ENCODE data around the gene HMGB1. TPM values are rescaled to one million over a fixed set of nuclear protein-coding genes. Genes with fewer than 3 reads are reported as not detected.

The HMGB1 gene
- total RNA-seq, 1 experiment from 2014 or later: 567 TPM

DNA sequence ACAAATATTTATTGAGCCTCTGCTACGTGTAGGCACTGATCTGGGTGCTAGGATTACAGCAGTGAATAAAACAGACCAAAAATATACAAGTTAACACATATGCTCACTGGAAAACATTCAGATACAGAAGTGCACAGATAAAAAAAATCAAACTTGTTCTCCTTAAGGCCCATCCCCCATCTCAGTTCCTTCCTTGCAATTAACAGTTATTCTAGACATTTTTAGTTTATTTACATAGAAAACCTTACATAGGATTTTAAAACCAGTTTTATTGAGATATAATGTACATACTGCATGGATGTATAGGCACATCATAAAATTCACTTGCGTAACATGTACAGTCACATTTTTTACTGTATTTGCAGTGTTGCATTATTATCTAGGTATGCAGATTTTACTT is 36.5 kb upstream of the HMGB1 start:
- no peaks in the 10 kb centered on the region for H3K36me3 ChIP-seq (ENCODE audit: low read depth, low read length)
- no TSS peak for BruUV-seq (replicated peaks)
- H3K9me2 ChIP-seq (replicated peaks; ENCODE audit: low read length): no peaks in the 10 kb centered on the region
- H4K20me1 ChIP-seq (ENCODE audit: low read length): no peaks in the 10 kb centered on the region
- CTCF ChIA-PET: no interaction called here
- no peaks in the 10 kb centered on the region for H3F3A ChIP-seq (ENCODE audit: low read length, unreplicated experiment)
- no peak overlapping the region for H2AFZ ChIP-seq (ENCODE audit: low read length)
- H3K9me3 ChIP-seq (ENCODE audit: low read length): no peaks in the 10 kb centered on the region
- H3K4me1 ChIP-seq (ENCODE audit: insufficient read depth, low read length): no peaks in the 10 kb centered on the region
- no peaks in the 10 kb centered on the region for H3K27me3 ChIP-seq (ENCODE audit: low read length)
- no peak overlapping the region for H3K4me2 ChIP-seq (ENCODE audit: low read length)
- no peak for ATAC-seq
- no peak for TF ChIP-seq EZH2 (IDR thresholded peaks at IDR 0.05; ENCODE audit: low read length, unreplicated experiment)
- TF ChIP-seq, protein P1, sequence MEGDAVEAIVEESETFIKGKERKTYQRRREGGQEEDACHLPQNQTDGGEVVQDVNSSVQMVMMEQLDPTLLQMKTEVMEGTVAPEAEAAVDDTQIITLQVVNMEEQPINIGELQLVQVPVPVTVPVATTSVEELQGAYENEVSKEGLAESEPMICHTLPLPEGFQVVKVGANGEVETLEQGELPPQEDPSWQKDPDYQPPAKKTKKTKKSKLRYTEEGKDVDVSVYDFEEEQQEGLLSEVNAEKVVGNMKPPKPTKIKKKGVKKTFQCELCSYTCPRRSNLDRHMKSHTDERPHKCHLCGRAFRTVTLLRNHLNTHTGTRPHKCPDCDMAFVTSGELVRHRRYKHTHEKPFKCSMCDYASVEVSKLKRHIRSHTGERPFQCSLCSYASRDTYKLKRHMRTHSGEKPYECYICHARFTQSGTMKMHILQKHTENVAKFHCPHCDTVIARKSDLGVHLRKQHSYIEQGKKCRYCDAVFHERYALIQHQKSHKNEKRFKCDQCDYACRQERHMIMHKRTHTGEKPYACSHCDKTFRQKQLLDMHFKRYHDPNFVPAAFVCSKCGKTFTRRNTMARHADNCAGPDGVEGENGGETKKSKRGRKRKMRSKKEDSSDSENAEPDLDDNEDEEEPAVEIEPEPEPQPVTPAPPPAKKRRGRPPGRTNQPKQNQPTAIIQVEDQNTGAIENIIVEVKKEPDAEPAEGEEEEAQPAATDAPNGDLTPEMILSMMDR (conservative IDR thresholded peaks at IDR 0.05; ENCODE audit: low read depth, low read length): no peak
- TF ChIP-seq EZH2phosphoT487 (IDR thresholded peaks at IDR 0.05; ENCODE audit: borderline replicate concordance, low read length): no peak
- H3K4me3 ChIP-seq (ENCODE audit: low read length): no peak overlapping the region
- DNase-seq: no peak
- POLR2A ChIA-PET (ENCODE audit: unreplicated experiment): no interaction called here
- no peak overlapping the region for H3K9ac ChIP-seq (ENCODE audit: low read length)
- no peaks in the 10 kb centered on the region for H3K79me2 ChIP-seq (ENCODE audit: low read length)
- intact Hi-C loops (cut with micrococcal nuclease): no loop called here
- no peak overlapping the region for H3K27ac ChIP-seq (ENCODE audit: low read length)

DNA sequence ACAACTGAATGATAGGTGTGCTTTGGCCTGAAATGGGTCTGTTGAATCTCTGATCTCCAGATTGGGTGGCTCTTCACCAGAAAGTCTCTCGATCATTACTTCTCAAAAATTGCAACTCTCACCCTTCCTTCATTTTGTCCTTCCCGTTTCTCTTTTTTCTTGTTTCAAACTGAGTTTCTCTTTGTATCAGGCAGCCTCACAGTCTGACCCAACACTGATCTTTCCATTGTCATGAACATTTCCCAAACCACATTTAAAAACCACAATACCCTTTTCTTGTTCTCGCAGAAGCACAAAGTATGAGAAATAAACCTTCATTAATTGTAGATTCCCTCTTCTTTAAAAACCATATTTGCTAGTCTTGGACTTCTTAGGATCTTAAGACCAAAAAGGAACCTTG is 33.6 kb upstream of the HMGB1 start:
- Histone ChIP-seq H3K9me2 (replicated peaks; ENCODE audit: low read length) (no peaks in the 10 kb centered on the region), H3K9me3 (ENCODE audit: low read length) (no peaks in the 10 kb centered on the region), H3K36me3 (ENCODE audit: low read depth, low read length) (no peaks in the 10 kb centered on the region), H3K9ac (ENCODE audit: low read length) (no peak overlapping the region), H3K4me1 (ENCODE audit: insufficient read depth, low read length) (no peaks in the 10 kb centered on the region), H3K79me2 (ENCODE audit: low read length) (no peaks in the 10 kb centered on the region), H2AFZ (ENCODE audit: low read length) (no peak overlapping the region), H3K4me2 (ENCODE audit: low read length) (no peak overlapping the region), H3K4me3 (ENCODE audit: low read length) (no peak overlapping the region), H4K20me1 (ENCODE audit: low read length) (no peaks in the 10 kb centered on the region), H3F3A (ENCODE audit: low read length, unreplicated experiment) (no peaks in the 10 kb centered on the region), H3K27me3 (ENCODE audit: low read length) (no peaks in the 10 kb centered on the region), H3K27ac (ENCODE audit: low read length) (no peak overlapping the region)
- POLR2A ChIA-PET (ENCODE audit: unreplicated experiment): no interaction called here
- CTCF ChIA-PET: no interaction called here
- DNase-seq (no peak), ATAC-seq (no peak)
- BruUV-seq (replicated peaks): no TSS peak
- intact Hi-C loops (cut with micrococcal nuclease): no loop called here
- TF ChIP-seq EZH2phosphoT487 (IDR thresholded peaks at IDR 0.05; ENCODE audit: borderline replicate concordance, low read length) (no peak), EZH2 (IDR thresholded peaks at IDR 0.05; ENCODE audit: low read length, unreplicated experiment) (no peak)
- TF ChIP-seq, protein P1 (conservative IDR thresholded peaks at IDR 0.05; ENCODE audit: low read depth, low read length): no peak

GRCh38 chr13:30496147-30496546 is 30.4 kb upstream of the HMGB1 start:
- DNase-seq (no peak), ATAC-seq (no peak)
- H3K4me2 ChIP-seq (ENCODE audit: low read length): no peak overlapping the region
- no peaks in the 10 kb centered on the region for H3K9me2 ChIP-seq (replicated peaks; ENCODE audit: low read length)
- H3K4me3 ChIP-seq (ENCODE audit: low read length): no peak overlapping the region
- H3K9me3 ChIP-seq (ENCODE audit: low read length): no peaks in the 10 kb centered on the region
- no peaks in the 10 kb centered on the region for H3K4me1 ChIP-seq (ENCODE audit: insufficient read depth, low read length)
- intact Hi-C loops (cut with micrococcal nuclease): no loop called here
- H3K9ac ChIP-seq (ENCODE audit: low read length): no peak overlapping the region
- H2AFZ ChIP-seq (ENCODE audit: low read length): no peak overlapping the region
- no peaks in the 10 kb centered on the region for H3K36me3 ChIP-seq (ENCODE audit: low read depth, low read length)
- no peak overlapping the region for H3K27ac ChIP-seq (ENCODE audit: low read length)
- ChIA-PET POLR2A (ENCODE audit: unreplicated experiment) (no interaction called here), CTCF (no interaction called here)
- no peaks in the 10 kb centered on the region for H3K27me3 ChIP-seq (ENCODE audit: low read length)
- no peak for TF ChIP-seq EZH2 (IDR thresholded peaks at IDR 0.05; ENCODE audit: low read length, unreplicated experiment)
- no peak for TF ChIP-seq EZH2phosphoT487 (IDR thresholded peaks at IDR 0.05; ENCODE audit: borderline replicate concordance, low read length)
- TF ChIP-seq, protein P1 (conservative IDR thresholded peaks at IDR 0.05; ENCODE audit: low read depth, low read length): no peak
- BruUV-seq (replicated peaks): no TSS peak
- H3K79me2 ChIP-seq (ENCODE audit: low read length): no peaks in the 10 kb centered on the region
- no peaks in the 10 kb centered on the region for H4K20me1 ChIP-seq (ENCODE audit: low read length)
- H3F3A ChIP-seq (ENCODE audit: low read length, unreplicated experiment): no peaks in the 10 kb centered on the region
